ENCODE data around the gene PDCD2L.
A peak's percentile ranks its signal among the peaks of the same experiment; 100 is the strongest.
"Not testable (repeated sequence)": the region's sequence is repeated elsewhere in the genome, so short reads cannot be mapped to it uniquely, and the experiment has no call there.

PDCD2L gene

GRCh38 chr19:34380639-34381241 lies 23.5 kb upstream of the PDCD2L start:
- DNase-seq, result no peak

- no peak for DNase-seq
Observed at GRCh38 chr19:34381399-34382251, 22.6 kb upstream of the PDCD2L start.

- no peak for DNase-seq
Observed at GRCh38 chr19:34382471-34382870, 21.7 kb upstream of the PDCD2L start.

GRCh38 chr19:34383599-34383998 lies 20.6 kb upstream of the PDCD2L start:
- DNase-seq, result no peak

GRCh38 chr19:34386645-34387445 lies 17.4 kb upstream of the PDCD2L start:
- DNase-seq, result no peak

- DNase-seq, result no peak
Observed at GRCh38 chr19:34387446-34387810, 16.8 kb upstream of the PDCD2L start.

- DNase-seq, result not testable (repeated sequence)
Observed at GRCh38 chr19:34388745-34389144, 15.5 kb upstream of the PDCD2L start.

GRCh38 chr19:34391813-34392212 lies 12.4 kb upstream of the PDCD2L start:
- DNase-seq, result no peak

- no peak for DNase-seq
Observed at GRCh38 chr19:34393031-34393430, 11.2 kb upstream of the PDCD2L start.

GRCh38 chr19:34393629-34394028 lies 10.6 kb upstream of the PDCD2L start:
- no peak for DNase-seq

GRCh38 chr19:34397853-34398252 lies 6.3 kb upstream of the PDCD2L start:
- DNase-seq, result no peak

GRCh38 chr19:34399886-34400285 lies 4.3 kb upstream of the PDCD2L start:
- DNase-seq, result no peak

GRCh38 chr19:34400844-34401243 lies 3.4 kb upstream of the PDCD2L start:
- not testable (repeated sequence) for DNase-seq

GRCh38 chr19:34402074-34402600 lies 2.1 kb upstream of the PDCD2L start:
- DNase-seq, result no peak

GRCh38 chr19:34403784-34404108 lies 453 bp upstream of the PDCD2L start:
- DNase-seq, result no peak

GRCh38 chr19:34405892-34406660 lies 1.9 kb downstream of the PDCD2L start:
- no peak for DNase-seq

- DNase-seq, result peak; percentile 33
Observed at GRCh38 chr19:34408411-34408810, 4.2 kb downstream of the PDCD2L start.

GRCh38 chr19:34409189-34410164 lies 5.3 kb downstream of the PDCD2L start:
- peak; percentile 33 for DNase-seq

- DNase-seq, result peak; percentile 16
Observed at GRCh38 chr19:34411216-34411615, 7.0 kb downstream of the PDCD2L start.

GRCh38 chr19:34416021-34416545 lies 11.9 kb downstream of the PDCD2L start:
- DNase-seq, result no peak

- peak; percentile 24 for DNase-seq
Observed at GRCh38 chr19:34418300-34418699, 14.1 kb downstream of the PDCD2L start.
